H9 (cell line): Measurements from ENCODE around the gene CSF1R. TPM values are rescaled to one million over a fixed set of nuclear protein-coding genes. Genes with fewer than 3 reads are reported as not detected.
A peak's percentile ranks its signal among the peaks of the same experiment; 100 is the strongest.

ENCODE experiments used
- DNase-seq: peaks from one replicate; pipeline ENCODE4 v3.0.0-alpha.2; 2017
- H2AFZ ChIP-seq: one replicate; pipeline ENCODE4 v1.6.1; 2013; ENCODE audit warnings: mild to moderate bottlenecking, low read length, control low read depth, moderate library complexity
- H2AK5ac ChIP-seq: 2 replicates; pipeline ENCODE4 v1.6.1; 2013; ENCODE audit warnings: low read length, control low read depth, mixed read lengths; ENCODE audit not compliant: insufficient read length
- H2BK120ac ChIP-seq: one replicate; pipeline ENCODE4 v1.6.1; 2013; ENCODE audit warnings: low read depth, mild to moderate bottlenecking, low read length, control low read depth, inconsistent platforms; ENCODE audit not compliant: poor library complexity, severe bottlenecking
- H2BK12ac ChIP-seq: 2 replicates; pipeline ENCODE4 v1.6.1; 2013; ENCODE audit warnings: low read length, control low read depth, mixed read lengths, low read depth; ENCODE audit not compliant: insufficient read length
- H2BK15ac ChIP-seq: 2 replicates; pipeline ENCODE4 v1.6.1; 2013; ENCODE audit warnings: low read depth, low read length, control low read depth
- H2BK20ac ChIP-seq: one replicate; pipeline ENCODE4 v1.6.1; 2013; ENCODE audit warnings: low read depth, mild to moderate bottlenecking, low read length, control low read depth, inconsistent platforms; ENCODE audit not compliant: poor library complexity, severe bottlenecking
- H2BK5ac ChIP-seq: 2 replicates; pipeline ENCODE4 v1.6.1; 2013; ENCODE audit warnings: low read length, control low read depth, mixed read lengths; ENCODE audit not compliant: insufficient read length
- H3K14ac ChIP-seq: 2 replicates; pipeline ENCODE4 v1.6.1; 2013; ENCODE audit warnings: low read length, control low read depth; ENCODE audit not compliant: insufficient read depth
- H3K18ac ChIP-seq: 2 replicates; pipeline ENCODE4 v1.6.1; 2013; ENCODE audit warnings: low read depth, mild to moderate bottlenecking, mixed read lengths, low read length, control low read depth; ENCODE audit not compliant: insufficient read length
- H3K23ac ChIP-seq: 2 replicates; pipeline ENCODE4 v1.6.1; 2013; ENCODE audit warnings: low read length, control low read depth, mixed read lengths, low read depth; ENCODE audit not compliant: insufficient read length
- H3K23me2 ChIP-seq: 2 replicates; pipeline ENCODE4 v1.6.1; 2013; ENCODE audit warnings: low read depth, mild to moderate bottlenecking, mixed read lengths, low read length, control low read depth; ENCODE audit not compliant: insufficient read length, poor library complexity, severe bottlenecking
- H3K27ac ChIP-seq: 2 replicates; pipeline ENCODE4 v1.5.1; 2013; ENCODE audit warnings: low read length, control low read depth, mixed read lengths, low read depth; ENCODE audit not compliant: insufficient read length
- H3K27me3 ChIP-seq: 2 replicates; pipeline ENCODE4 v1.6.1; 2013; ENCODE audit warnings: low read length, control low read depth, inconsistent platforms; ENCODE audit not compliant: insufficient read depth
- H3K4ac ChIP-seq: 2 replicates; pipeline ENCODE4 v1.6.1; 2013; ENCODE audit warnings: low read depth, mild to moderate bottlenecking, control low read depth, inconsistent platforms, low read length, moderate library complexity
- H3K4me1 ChIP-seq: 2 replicates; pipeline ENCODE4 v1.6.1; 2013; ENCODE audit warnings: low read length, control low read depth, inconsistent platforms; ENCODE audit not compliant: insufficient read depth
- H3K4me2 ChIP-seq: 2 replicates; pipeline ENCODE4 v1.6.1; 2013; ENCODE audit warnings: low read length, control low read depth, mixed read lengths; ENCODE audit not compliant: insufficient read length, insufficient read depth
- H3K56ac ChIP-seq: 2 replicates; pipeline ENCODE4 v1.6.1; 2013; ENCODE audit warnings: low read depth, mild to moderate bottlenecking, mixed read lengths, low read length, control low read depth; ENCODE audit not compliant: insufficient read length
- H3K79me1 ChIP-seq: 2 replicates; pipeline ENCODE4 v1.6.1; 2013; ENCODE audit warnings: low read depth, mild to moderate bottlenecking, moderate library complexity, low read length, control low read depth, inconsistent platforms; ENCODE audit not compliant: insufficient read depth, poor library complexity, severe bottlenecking
- H3K79me2 ChIP-seq: 2 replicates; pipeline ENCODE4 v1.6.1; 2013; ENCODE audit warnings: low read length, control low read depth, inconsistent platforms; ENCODE audit not compliant: insufficient read depth
- H3K9ac ChIP-seq: 2 replicates; pipeline ENCODE4 v1.6.1; 2013; ENCODE audit warnings: low read length, control low read depth, mixed read lengths; ENCODE audit not compliant: insufficient read length; ENCODE audit errors: extremely low read depth
- H3K9me3 ChIP-seq: one replicate; pipeline ENCODE4 v1.6.1; 2013; ENCODE audit warnings: low read depth, low read length, inconsistent platforms; ENCODE audit not compliant: control insufficient read depth
- H3T11ph ChIP-seq: one replicate; pipeline ENCODE4 v1.6.1; 2013; ENCODE audit warnings: mild to moderate bottlenecking, low read length, control low read depth, inconsistent platforms
- H4K20me1 ChIP-seq: one replicate; pipeline ENCODE4 v1.6.1; 2013; ENCODE audit not compliant: control insufficient read depth, insufficient read length, insufficient read depth
- H4K5ac ChIP-seq: 2 replicates; pipeline ENCODE4 v1.6.1; 2013; ENCODE audit warnings: low read depth, mild to moderate bottlenecking, mixed read lengths, low read length, control low read depth; ENCODE audit not compliant: insufficient read length
- H4K8ac ChIP-seq: replicated peaks from 2 replicates; pipeline ENCODE4 v1.6.1; 2013; ENCODE audit warnings: low read length, control low read depth, mixed read lengths, low read depth; ENCODE audit not compliant: insufficient read length
- H4K91ac ChIP-seq: 2 replicates; pipeline ENCODE4 v1.6.1; 2013; ENCODE audit warnings: low read depth, mild to moderate bottlenecking, moderate library complexity, mixed read lengths, low read length, control low read depth; ENCODE audit not compliant: insufficient read length
- H3K27ac Mint-ChIP-seq, 3 experiments: 2 replicates in 2 of 3; 3 replicates in 1 of 3; pipeline ENCODE4 v1.8.0; 2020 to 2021; ENCODE audit warnings: mixed read lengths in 3 of 3, mild to moderate bottlenecking in 1 of 3, moderate library complexity in 1 of 3
- H3K27me3 Mint-ChIP-seq: 2 replicates; pipeline ENCODE4 v1.8.0; 2021; ENCODE audit warnings: low read depth, mild to moderate bottlenecking, moderate library complexity, mixed read lengths
- H3K36me3 Mint-ChIP-seq, 3 experiments: 2 replicates in 2 of 3; 3 replicates in 1 of 3; pipeline ENCODE4 v1.8.0; 2020 to 2021; ENCODE audit warnings: low read depth in 3 of 3, mixed read lengths in 3 of 3; ENCODE audit not compliant: insufficient read depth in 1 of 3
- H3K4me1 Mint-ChIP-seq, 2 experiments: 2 replicates each; pipeline ENCODE4 v1.8.0; 2020; ENCODE audit warnings: mixed read lengths in 2 of 2
- H3K4me3 Mint-ChIP-seq, 2 experiments: 2 replicates in 1 of 2; 3 replicates in 1 of 2; pipeline ENCODE4 v1.8.0; 2020 to 2021; ENCODE audit warnings: mild to moderate bottlenecking in 2 of 2, mixed read lengths in 2 of 2, moderate library complexity in 1 of 2
- H3K9me3 Mint-ChIP-seq, 2 experiments: 2 replicates in 1 of 2; 3 replicates in 1 of 2; pipeline ENCODE4 v1.8.0; 2020; ENCODE audit warnings: mild to moderate bottlenecking in 2 of 2, mixed read lengths in 2 of 2, moderate library complexity in 1 of 2
- WGBS: extraction: QIAGEN DNeasy Blood & Tissue Kit; methylation state at CpG from one replicate; pipeline ENCODE4 v1.1.7; 2013; ENCODE audit warnings: missing lambda C conversion rate, low lambda C conversion rate, mixed read lengths; ENCODE audit not compliant: insufficient read length; ENCODE audit errors: extremely low coverage; 5-methylcytosine and 5-hydroxymethylcytosine counted together
- total RNA-seq: library from RNA; stranded (reverse); gene quantifications from 2 replicates; pipeline ENCODE4 v1.2.1, GENCODE V29; 2021
- TF ChIP-seq, protein P1 (sequence below): fragments of 200-600 bp; sonication (generic); conservative IDR thresholded peaks from 3 replicates; pipeline ENCODE4 v1.8.0; 2021; ENCODE audit warnings: antibody characterized with exemption, mild to moderate bottlenecking

CSF1R gene
- total RNA-seq, 1 experiment from 2014 or later, result 0.13 TPM

DNA sequence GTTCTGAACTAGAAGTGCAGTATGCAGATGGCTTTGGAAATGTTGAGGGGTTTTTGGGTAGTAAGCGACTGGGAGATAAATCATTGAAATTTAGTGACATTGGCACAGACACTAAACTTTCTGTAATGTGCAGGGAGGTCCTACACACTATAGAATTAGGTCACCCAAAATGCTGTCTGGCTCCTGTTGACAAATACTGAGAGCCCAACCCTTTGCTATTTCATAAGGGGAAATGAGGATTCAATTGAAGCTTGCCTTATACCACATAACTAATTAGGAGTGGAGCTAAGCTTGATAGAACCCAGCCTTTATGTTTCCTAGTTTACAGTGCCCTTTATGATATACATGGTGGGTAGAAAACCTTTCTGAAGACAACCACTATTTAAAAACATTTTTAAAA, 63.2 kb downstream of the CSF1R start:
- no peak overlapping the region for H2BK120ac ChIP-seq
- TF ChIP-seq, protein P1, sequence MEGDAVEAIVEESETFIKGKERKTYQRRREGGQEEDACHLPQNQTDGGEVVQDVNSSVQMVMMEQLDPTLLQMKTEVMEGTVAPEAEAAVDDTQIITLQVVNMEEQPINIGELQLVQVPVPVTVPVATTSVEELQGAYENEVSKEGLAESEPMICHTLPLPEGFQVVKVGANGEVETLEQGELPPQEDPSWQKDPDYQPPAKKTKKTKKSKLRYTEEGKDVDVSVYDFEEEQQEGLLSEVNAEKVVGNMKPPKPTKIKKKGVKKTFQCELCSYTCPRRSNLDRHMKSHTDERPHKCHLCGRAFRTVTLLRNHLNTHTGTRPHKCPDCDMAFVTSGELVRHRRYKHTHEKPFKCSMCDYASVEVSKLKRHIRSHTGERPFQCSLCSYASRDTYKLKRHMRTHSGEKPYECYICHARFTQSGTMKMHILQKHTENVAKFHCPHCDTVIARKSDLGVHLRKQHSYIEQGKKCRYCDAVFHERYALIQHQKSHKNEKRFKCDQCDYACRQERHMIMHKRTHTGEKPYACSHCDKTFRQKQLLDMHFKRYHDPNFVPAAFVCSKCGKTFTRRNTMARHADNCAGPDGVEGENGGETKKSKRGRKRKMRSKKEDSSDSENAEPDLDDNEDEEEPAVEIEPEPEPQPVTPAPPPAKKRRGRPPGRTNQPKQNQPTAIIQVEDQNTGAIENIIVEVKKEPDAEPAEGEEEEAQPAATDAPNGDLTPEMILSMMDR, result no peak
- no peak overlapping the region for H4K91ac ChIP-seq
- H2BK15ac ChIP-seq, result no peak overlapping the region
- DNase-seq, result no peak
- no peak overlapping the region for H3K23ac ChIP-seq
- H3K4me1 ChIP-seq, result peaks cover 2% of the 10 kb centered on the region; the same call in 1 of the 2 replicates
- H3K79me1 ChIP-seq, result no peaks in the 10 kb centered on the region
- H3K56ac ChIP-seq, result no peak overlapping the region
- H3K14ac ChIP-seq, result no peak overlapping the region
- Mint-ChIP-seq H3K4me1 (peaks cover 21 to 28% of the 10 kb centered on the region in 2 experiments), H3K9me3 (no peaks in the 10 kb centered on the region), H3K27me3 (no peaks in the 10 kb centered on the region), H3K27ac (peak overlapping the region in 1 of 3 experiments; percentile 76; a peak in 1 of 7 replicates), H3K4me3 (no peak overlapping the region), H3K36me3 (peaks cover 21 to 83% (median 65%) of the 10 kb centered on the region in 3 experiments; a peak in 6 of 7 replicates)
- no peak overlapping the region for H2BK5ac ChIP-seq
- H4K8ac ChIP-seq, result no peak overlapping the region
- no peaks in the 10 kb centered on the region for H3K27me3 ChIP-seq
- H2BK12ac ChIP-seq, result no peak overlapping the region
- H3K23me2 ChIP-seq, result no peaks in the 10 kb centered on the region
- no peak overlapping the region for H2BK20ac ChIP-seq
- H3K79me2 ChIP-seq, result no peaks in the 10 kb centered on the region
- H3T11ph ChIP-seq, result no peak overlapping the region
- H3K4me2 ChIP-seq, result no peak overlapping the region
- H3K18ac ChIP-seq, result no peak overlapping the region
- no CpG with 5 or more reads among the region's 1 CpG for WGBS
- no peak overlapping the region for H2AK5ac ChIP-seq
- H4K20me1 ChIP-seq, result no peaks in the 10 kb centered on the region
- H2AFZ ChIP-seq, result no peak overlapping the region
- no peak overlapping the region for H4K5ac ChIP-seq
- no peak overlapping the region for H3K4ac ChIP-seq
- H3K9me3 ChIP-seq, result no peaks in the 10 kb centered on the region
- no peak overlapping the region for H3K27ac ChIP-seq
- H3K9ac ChIP-seq, result no peak overlapping the region
